NCI-H446 treated with DMSO at 0.1 percent for 48 hours (cell line): Measurements from ENCODE around the gene GALNS.
"Not testable (repeated sequence)": the region's sequence is repeated elsewhere in the genome, so short reads cannot be mapped to it uniquely, and the experiment has no call there.

Source experiments
- DNase-seq: peaks from one replicate; lab custom pipeline; 2025; lab: John Stamatoyannopoulos, UW

Gene GALNS

GRCh38 chr16:88784074-88784855 lies 72.5 kb downstream of the GALNS start:
- no peak for DNase-seq

- no peak for DNase-seq
Observed at GRCh38 chr16:88783391-88784073, 73.2 kb downstream of the GALNS start.

DNA sequence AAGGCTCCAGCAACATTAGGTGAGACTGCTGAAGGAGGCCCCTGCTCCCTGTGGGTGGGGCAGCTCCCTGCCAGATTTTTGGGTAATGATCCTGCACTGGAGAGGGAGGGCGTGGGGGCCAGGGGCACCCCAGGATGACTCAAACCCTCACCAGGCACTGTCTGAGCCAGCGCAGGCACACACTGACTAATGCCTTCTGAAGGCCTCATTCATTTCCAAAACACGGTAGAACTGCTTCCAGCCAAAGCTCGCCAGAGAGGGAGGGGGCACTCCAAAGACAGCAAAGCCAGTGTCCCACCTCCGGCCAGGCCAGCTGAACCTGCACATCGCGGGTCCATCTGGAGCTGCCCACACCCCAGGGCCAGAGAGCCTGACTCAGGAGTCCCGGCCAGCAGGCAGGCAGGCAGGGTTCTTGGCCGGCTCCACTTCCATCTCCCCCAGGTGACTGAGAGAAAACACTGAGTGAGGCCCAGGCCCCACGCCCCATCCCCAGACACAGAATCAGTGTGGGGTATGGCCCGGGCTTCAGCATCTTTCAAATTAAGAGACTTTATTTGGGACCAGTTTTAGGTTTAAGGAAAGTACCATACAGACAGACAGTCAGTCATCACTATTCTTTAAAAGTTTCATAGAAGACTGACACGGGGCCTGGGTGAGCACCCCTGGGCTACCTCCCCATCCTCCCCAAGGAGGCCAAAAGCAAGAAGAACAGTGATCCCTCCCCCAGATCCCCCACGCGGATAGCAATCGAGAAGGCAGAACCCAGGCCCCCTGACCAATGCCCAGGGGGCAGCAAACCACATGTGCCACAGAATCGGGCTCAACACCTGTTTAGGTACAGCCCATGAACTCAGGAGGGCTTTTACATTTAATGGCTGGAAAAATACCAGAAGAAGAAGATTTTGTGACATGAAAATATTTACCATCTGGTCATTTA lies 74.0 kb downstream of the GALNS start:
- DNase-seq, result no peak

DNA sequence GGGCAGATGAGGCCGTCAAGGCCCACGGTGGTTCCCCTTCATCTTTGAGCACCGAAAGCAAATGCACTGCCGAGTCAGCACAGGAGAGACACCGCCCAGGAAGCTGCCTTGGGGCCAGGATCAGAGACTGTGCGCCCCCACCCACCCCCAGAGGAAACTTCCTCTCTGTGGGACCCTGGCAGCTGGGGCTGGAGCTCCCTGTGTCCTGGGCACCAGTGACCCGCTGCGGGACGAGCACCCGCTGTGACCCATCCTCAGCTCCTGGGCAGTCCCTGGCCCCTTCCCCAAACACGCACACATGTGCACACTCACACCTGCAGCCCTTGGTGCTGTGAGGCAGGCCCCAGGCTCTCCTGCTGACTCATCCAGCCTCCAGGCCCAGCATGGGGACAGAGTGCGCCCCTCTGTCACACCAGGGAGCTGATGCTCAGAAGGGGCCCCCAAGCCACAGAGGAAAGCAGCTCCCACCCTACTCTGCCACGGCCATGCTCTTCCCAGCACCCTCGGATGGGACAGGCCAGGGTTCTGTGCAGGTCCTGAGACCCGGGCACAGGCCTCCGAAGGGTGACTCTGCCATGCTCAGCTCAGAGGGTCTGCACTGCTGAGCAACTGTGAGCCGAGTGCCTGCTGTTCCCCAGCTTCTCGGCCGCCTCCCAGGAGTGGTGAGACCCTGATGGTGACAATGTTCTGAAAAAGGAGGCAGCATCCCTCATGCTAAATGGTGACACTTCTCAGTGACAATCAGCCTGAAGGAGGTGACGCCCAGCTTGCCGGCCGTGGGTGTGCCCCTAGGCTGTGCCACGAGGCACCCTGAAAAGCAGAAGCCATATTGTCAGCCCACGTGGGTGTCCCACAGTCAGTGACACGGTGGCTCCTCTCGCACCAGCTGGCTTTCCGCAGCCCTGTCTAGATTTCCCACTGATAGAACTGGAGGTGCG lies 75.3 kb downstream of the GALNS start:
- DNase-seq, result no peak

GRCh38 chr16:88780142-88781062 lies 76.3 kb downstream of the GALNS start:
- DNase-seq, result no peak

DNA sequence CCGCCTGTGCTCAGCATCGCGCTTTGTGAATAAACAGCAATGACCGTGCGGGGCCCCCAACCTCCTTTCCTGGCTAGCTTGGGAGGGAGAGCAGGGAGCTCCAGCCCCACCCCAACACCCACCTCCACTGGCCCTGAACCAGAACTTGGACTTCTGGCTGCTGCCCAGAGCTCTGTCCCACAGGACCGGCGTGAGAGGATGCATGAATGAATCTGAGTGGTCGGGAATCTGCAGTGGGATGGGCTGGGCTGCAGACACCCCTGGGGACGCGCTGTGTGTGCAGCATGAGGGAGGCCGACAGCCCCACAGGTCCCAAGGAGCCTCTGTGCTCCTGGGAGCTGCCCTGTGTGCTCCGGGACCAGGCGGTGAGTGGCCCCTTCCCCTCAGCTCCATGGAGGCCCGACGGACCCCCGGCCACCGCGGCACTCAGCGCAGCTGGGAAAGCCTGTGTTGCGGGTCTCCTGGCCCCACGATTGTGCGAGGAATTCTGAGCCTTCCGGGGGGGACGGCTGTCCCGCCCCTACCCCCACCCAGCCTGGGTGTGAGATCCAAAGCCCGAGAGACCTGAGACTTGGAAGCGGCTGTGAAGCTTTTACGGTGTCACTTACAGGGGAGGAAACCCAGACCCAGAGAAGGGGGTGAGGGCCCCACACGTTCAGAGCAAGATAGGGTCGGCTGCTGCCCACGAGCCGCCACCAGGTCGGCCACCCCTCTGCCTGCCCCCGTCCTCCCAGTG lies 77.2 kb downstream of the GALNS start:
- no peak for DNase-seq

DNA sequence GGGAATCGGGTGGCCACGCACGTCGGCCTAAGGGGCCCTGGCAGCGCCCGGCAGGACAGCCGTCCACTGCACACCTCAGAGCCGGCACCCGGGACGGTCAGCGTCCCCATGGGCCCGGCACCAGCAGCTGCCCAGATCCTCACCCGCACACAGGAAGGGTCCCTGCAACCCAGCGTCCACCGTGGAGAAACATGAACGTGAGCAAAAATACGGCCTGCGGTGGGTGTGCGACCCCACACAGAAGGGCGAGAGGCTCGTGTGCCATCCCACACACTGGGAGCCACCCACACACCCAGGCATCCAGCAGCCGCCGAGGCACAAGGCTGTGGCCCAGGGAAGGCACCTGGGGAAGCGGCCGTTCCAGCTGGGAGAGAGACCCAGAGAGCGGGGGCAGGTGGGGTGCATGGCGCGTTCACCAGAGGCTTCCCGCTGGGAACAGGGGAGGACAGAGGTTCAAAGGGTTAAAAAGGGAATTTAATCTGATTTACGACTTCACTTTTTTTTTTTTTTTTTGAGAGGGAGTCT lies 78.1 kb downstream of the GALNS start:
- no peak for DNase-seq

- no peak for DNase-seq
Observed at GRCh38 chr16:88778271-88778525, 78.5 kb downstream of the GALNS start.

- DNase-seq, result no peak
Observed at GRCh38 chr16:88777471-88778270, 79.1 kb downstream of the GALNS start.

DNA sequence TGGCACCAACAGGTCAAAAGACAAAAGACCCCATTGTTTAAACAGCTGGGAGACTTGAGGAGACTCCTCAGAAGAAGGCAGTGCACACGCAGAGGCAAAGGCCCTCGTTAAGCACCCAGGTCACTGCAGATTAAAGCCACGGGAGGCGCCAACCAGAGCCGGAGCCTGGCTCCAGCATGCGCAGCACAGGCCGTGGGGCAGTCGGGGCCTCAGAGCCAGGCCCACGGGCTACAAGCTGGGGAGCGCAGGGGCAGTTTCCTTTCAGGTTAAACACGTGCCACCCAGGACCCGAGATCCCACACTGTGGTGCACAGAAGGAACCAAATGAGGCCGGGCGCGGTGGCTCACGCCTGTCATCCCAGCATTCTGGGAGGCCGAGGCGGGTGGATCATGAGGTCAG lies 80.9 kb downstream of the GALNS start:
- no peak for DNase-seq

GRCh38 chr16:88774544-88775393 lies 82.0 kb downstream of the GALNS start:
- no peak for DNase-seq

GRCh38 chr16:88773812-88774291 lies 82.9 kb downstream of the GALNS start:
- DNase-seq, result no peak

DNA sequence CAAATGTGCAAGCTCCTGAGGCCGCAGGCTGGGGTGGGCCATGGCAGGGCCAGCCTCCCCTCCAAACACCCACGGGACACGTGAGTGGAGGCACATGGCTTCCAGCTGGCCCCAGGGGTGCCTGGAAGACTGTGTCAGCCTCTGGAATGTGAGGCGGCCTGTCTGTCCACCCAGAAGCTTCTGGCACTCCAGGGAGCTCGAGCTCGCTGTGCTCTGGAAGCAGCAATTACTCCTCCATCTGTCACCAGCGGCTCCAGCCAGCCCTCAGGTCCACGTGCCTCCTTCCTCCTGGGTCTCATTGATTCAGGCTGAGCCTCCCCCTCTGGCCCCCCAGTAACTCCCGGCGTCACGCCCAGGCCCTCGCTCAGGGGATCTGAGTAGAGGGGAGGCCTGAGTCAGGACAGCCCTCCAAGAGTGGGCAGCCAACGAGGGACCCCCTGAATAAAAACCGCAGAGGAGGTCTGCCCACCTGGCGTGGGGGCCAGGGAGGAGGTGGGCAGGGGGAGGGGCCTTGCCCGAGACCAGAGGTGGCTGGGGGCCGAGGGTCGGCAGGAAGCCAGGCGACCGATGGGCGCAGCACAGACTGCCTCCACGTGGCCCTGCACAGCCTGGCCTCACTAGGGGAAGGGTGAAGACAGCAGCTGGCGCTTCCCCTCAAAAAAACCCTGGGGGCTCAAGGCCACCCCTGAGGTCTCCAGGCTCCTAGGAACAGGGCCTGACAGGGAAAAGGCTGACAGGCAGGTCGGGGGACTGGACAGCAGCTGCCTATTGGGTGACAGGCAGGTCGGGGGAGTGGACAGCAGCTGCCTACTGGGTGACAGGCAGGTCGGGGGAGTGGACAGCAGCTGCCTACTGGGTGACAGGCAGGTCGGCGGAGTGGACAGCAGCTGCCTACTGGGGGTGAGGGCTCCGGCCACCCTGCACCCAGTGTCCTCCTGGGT lies 83.6 kb downstream of the GALNS start:
- DNase-seq, result peak; percentile 83

DNA sequence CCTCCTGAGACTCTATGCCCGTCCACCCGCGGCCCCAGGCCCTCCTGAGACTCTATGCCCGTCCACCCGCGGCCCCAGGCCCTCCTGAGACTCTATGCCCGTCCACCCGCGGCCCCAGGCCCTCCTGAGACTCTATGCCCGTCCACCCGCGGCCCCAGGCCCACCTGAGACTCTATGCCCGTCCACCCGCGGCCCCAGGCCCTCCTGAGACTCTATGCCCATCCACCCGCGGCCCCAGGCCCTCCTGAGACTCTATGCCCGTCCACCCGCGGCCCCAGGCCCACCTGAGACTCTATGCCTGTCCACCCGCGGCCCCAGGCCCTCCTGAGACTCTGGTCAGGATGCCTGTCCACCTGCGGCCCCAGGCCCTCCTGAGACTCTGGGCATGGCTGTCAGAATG lies 85.0 kb downstream of the GALNS start:
- not testable (repeated sequence) for DNase-seq

DNA sequence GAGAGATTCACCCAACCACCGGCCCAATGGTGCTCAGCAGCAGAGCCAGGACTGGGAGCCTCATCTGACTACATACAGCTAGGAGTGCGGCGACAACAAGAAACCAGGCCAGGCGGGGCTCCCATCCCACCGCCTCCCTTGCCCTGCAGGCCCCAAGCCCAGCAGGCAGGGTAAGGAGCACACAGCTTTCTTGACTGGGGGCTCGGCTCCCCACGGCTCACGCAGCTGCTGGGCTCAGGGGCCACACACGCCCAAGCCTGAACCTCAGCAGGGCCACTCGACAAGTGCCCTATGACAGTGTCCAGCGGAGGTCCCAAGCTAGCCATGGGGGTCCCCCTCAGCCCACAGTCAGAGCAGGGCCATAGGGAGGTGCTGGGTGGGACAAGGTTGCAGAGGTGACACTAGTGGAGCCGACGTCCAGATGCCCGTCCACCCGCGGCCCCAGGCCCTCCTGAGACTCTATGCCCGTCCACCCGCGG lies 85.4 kb downstream of the GALNS start:
- no peak for DNase-seq
